K562 (cell line): Measurements from ENCODE around the gene BANF2. TPM values are rescaled to one million over a fixed set of nuclear protein-coding genes. Genes with fewer than 3 reads are reported as not detected.
A peak's percentile ranks its signal among the peaks of the same experiment; 100 is the strongest.

Source experiments
- CBX1 ChIP-seq: sonication (generic); IDR thresholded peaks from 2 replicates; pipeline ENCODE4 v1.6.1; 2016; ENCODE audit warnings: antibody characterized with exemption, low read depth, mild to moderate bottlenecking
- CTCF ChIP-seq, 3 experiments: IDR thresholded peaks in 2 of 3; conservative IDR thresholded peaks in 1 of 3; 2 replicates each; pipeline ENCODE4 v1.5.1; 2011 to 2012; ENCODE audit warnings: low read length in 3 of 3, mild to moderate bottlenecking in 3 of 3, control low read depth in 2 of 3, improper control_type of control experiment in 1 of 3, inconsistent platforms in 1 of 3, low read depth in 1 of 3, mixed read lengths in 1 of 3, moderate library complexity in 1 of 3; ENCODE audit not compliant: insufficient read depth in 2 of 3
- GTF2B ChIP-seq: IDR thresholded peaks from 2 replicates; pipeline ENCODE4 v1.6.1; 2011; ENCODE audit not compliant: insufficient read length; ENCODE audit errors: extremely low read depth
- HMGXB4 ChIP-seq: sonication (generic); formaldehyde crosslinking; IDR thresholded peaks from 2 replicates; pipeline ENCODE4 v1.8.1; 2023; ENCODE audit warnings: mild to moderate bottlenecking, missing genetic modification reagents
- MYC ChIP-seq, 2 experiments: fragments of 250-450 bp in 1 of 2; sonication (Bioruptor Pico) in 1 of 2; IDR thresholded peaks; 2 replicates each; pipeline versions ENCODE4 v1.5.1 to v1.6.1; 2012 to 2021; ENCODE audit warnings: low read depth in 2 of 2, borderline replicate concordance in 1 of 2, improper control_type of control experiment in 1 of 2, low read length in 1 of 2, mild to moderate bottlenecking in 1 of 2, moderate library complexity in 1 of 2
- POLR2B ChIP-seq: fragments of 450-650 bp; IDR thresholded peaks from 2 replicates; pipeline ENCODE4 v1.6.1; 2018; ENCODE audit warnings: low read depth; ENCODE audit not compliant: partially characterized antibody
- TFAP4 ChIP-seq: sonication (generic); formaldehyde crosslinking; IDR thresholded peaks from 2 replicates; pipeline ENCODE4 v1.8.0; 2022; ENCODE audit warnings: missing genetic modification reagents, mild to moderate bottlenecking, moderate library complexity, borderline replicate concordance
- ZBTB40 ChIP-seq, 2 experiments: fragments of 450-650 bp in 1 of 2; sonication (generic) in 1 of 2; formaldehyde crosslinking in 1 of 2; IDR thresholded peaks; 2 replicates each; pipeline versions ENCODE4 v1.7.1 to v1.9.0; 2016 to 2022; ENCODE audit warnings: inconsistent platforms in 1 of 2, mild to moderate bottlenecking in 1 of 2, missing genetic modification reagents in 1 of 2
- ZNF133 ChIP-seq: fragments of 250-450 bp; sonication (Bioruptor Pico); IDR thresholded peaks from 2 replicates; pipeline ENCODE4 v1.4.0; 2020; ENCODE audit warnings: mild to moderate bottlenecking
- polyA plus RNA-seq, 8 experiments: library from polyadenylated mRNA; depleted of rRNA in 4 of 8; stranded (reverse) in 5 of 8; unstranded in 3 of 8; fragments of >200 nt; fragmentation: Nextera tagmentation in 2 of 8; fragmentation: Illumina TruSeq in 1 of 8; extraction: Ambion mirVana in 2 of 8; extraction: Trizol in 1 of 8; gene quantifications; 2 replicates each; pipeline versions ENCODE4 v1.2.1 to v1.2.3, GENCODE V29; 2011 to 2014; ENCODE audit warnings: inconsistent platforms in 1 of 8, missing spikeins in 1 of 8
- total RNA-seq, 7 experiments: library from RNA; depleted of rRNA in 6 of 7; stranded (reverse); fragments of >200 nt in 6 of 7; fragmentation: Illumina TruSeq in 2 of 7; extraction: Trizol in 2 of 7; gene quantifications; 2 replicates each; pipeline versions ENCODE4 v1.2.1 to v1.2.3, GENCODE V29; 2011 to 2021; ENCODE audit warnings: low replicate concordance in 1 of 7

The BANF2 gene
- total and polyA plus RNA-seq, 9 of the 15 experiments (the other 6 are each of a cell fraction or from before 2014, with no cell fraction given): not detected

GRCh38 chr20:17680836-17681725 lies 18.7 kb upstream of the BANF2 start (continued):
- no peak for TF ChIP-seq ZBTB40 (IDR thresholded peaks at IDR 0.05)
- TF ChIP-seq ZBTB40 (CRISPR knock-in tag; IDR thresholded peaks at IDR 0.05): no peak
- no peak for TF ChIP-seq ZNF133 (CRISPR knock-in tag)
- no peak for TF ChIP-seq GTF2B
- 0 out of 2 replicates have a peak, but pooled peaks have one; percentile 29 for TF ChIP-seq MYC (IDR thresholded peaks at IDR 0.05; ENCODE audit: low read depth, low read length)
- no peak for TF ChIP-seq MYC (CRISPR knock-in tag; IDR thresholded peaks at IDR 0.05; ENCODE audit: borderline replicate concordance, low read depth)
- peak; percentile 20 to 70 (median 57); a peak in 4 of 6 replicates for TF ChIP-seq CTCF (IDR thresholded peaks at IDR 0.05 in 2 of 3, conservative IDR thresholded peaks at IDR 0.05 in 1 of 3; ENCODE audit: insufficient read depth in 2 of 3, low read depth in 1 of 3, low read length in 3 of 3)
- no peak for TF ChIP-seq POLR2B
- TF ChIP-seq TFAP4 (CRISPR knock-in tag): peak; percentile 76
- TF ChIP-seq HMGXB4 (CRISPR knock-in tag): peak; percentile 1; the same call in 1 of the 2 replicates
- TF ChIP-seq CBX1: no peak
